OCI-LY1 (cell line): Measurements from ENCODE around the gene OR5I1.
"Not testable (repeated sequence)": the region's sequence is repeated elsewhere in the genome, so short reads cannot be mapped to it uniquely, and the experiment has no call there.

Source experiments
- H2AFZ ChIP-seq: fragments of 200-600 bp; sonication (generic), shearing (Covaris generic); 2 replicates; pipeline ENCODE4 v1.6.0; 2014; ENCODE audit warnings: antibody characterized with exemption, mild to moderate bottlenecking, low read length
- H3F3A ChIP-seq: fragments of 200-600 bp; sonication (generic), shearing (Covaris generic); 2 replicates; pipeline ENCODE4 v1.6.0; 2014; ENCODE audit warnings: mild to moderate bottlenecking, antibody characterized with exemption, low read length, moderate library complexity; ENCODE audit not compliant: insufficient read depth
- H3K27ac ChIP-seq: fragments of 200-600 bp; sonication (generic); 2 replicates; pipeline ENCODE4 v1.5.1; 2014; ENCODE audit warnings: low read length, mixed run types, mild to moderate bottlenecking, low read depth; ENCODE audit not compliant: poor library complexity, severe bottlenecking
- H3K27me3 ChIP-seq: fragments of 200-600 bp; sonication (generic); 2 replicates; pipeline ENCODE4 v1.6.0; 2014; ENCODE audit warnings: antibody characterized with exemption, mild to moderate bottlenecking, low read length, moderate library complexity; ENCODE audit not compliant: insufficient read depth
- H3K36me3 ChIP-seq: fragments of 200-600 bp; sonication (generic); 2 replicates; pipeline ENCODE4 v1.6.1; 2014; ENCODE audit warnings: mild to moderate bottlenecking, antibody characterized with exemption, low read length, moderate library complexity, mixed read lengths; ENCODE audit not compliant: insufficient read depth
- H3K4me1 ChIP-seq: fragments of 200-600 bp; sonication (generic); 2 replicates; pipeline ENCODE4 v1.5.1; 2014; ENCODE audit warnings: mild to moderate bottlenecking, low read length, moderate library complexity; ENCODE audit not compliant: insufficient read depth, severe bottlenecking
- H3K4me2 ChIP-seq: fragments of 200-600 bp; sonication (generic), shearing (Covaris generic); 2 replicates; pipeline ENCODE4 v1.6.1; 2014; ENCODE audit warnings: low read length
- H3K4me3 ChIP-seq: fragments of 200-600 bp; sonication (generic); 2 replicates; pipeline ENCODE4 v1.5.1; 2014; ENCODE audit warnings: low read length, low read depth, mild to moderate bottlenecking, mixed read lengths; ENCODE audit not compliant: poor library complexity, severe bottlenecking
- H3K79me2 ChIP-seq: fragments of 200-600 bp; shearing (Covaris generic); 2 replicates; pipeline ENCODE4 v1.6.1; 2016; ENCODE audit warnings: mixed run types, low read length, mixed read lengths; ENCODE audit not compliant: insufficient read depth
- H3K9ac ChIP-seq: fragments of 200-600 bp; sonication (generic), shearing (Covaris generic); 2 replicates; pipeline ENCODE4 v1.6.1; 2014; ENCODE audit warnings: mild to moderate bottlenecking, low read length, mixed read lengths
- H3K9me2 ChIP-seq: fragments of 200-600 bp; sonication (generic), shearing (Covaris generic); 2 replicates; pipeline ENCODE4 v1.6.1; 2014; ENCODE audit warnings: low read depth, mild to moderate bottlenecking, low read length, mixed read lengths
- H3K9me3 ChIP-seq: fragments of 200-600 bp; shearing (Covaris generic); 2 replicates; pipeline ENCODE4 v1.6.1; 2014; ENCODE audit warnings: low read length, mixed read lengths
- H4K20me1 ChIP-seq: fragments of 200-600 bp; sonication (generic), shearing (Covaris generic); 2 replicates; pipeline ENCODE4 v1.6.0; 2016; ENCODE audit warnings: mild to moderate bottlenecking, low read length; ENCODE audit not compliant: insufficient read depth
- EZH2 ChIP-seq: fragments of 200-600 bp; sonication (generic), shearing (Covaris generic); IDR thresholded peaks from 2 replicates; pipeline ENCODE4 v1.8.0; 2017; ENCODE audit warnings: borderline replicate concordance, mixed run types, mild to moderate bottlenecking, antibody characterized with exemption, low read length, moderate library complexity, mixed read lengths
- TF ChIP-seq, protein P1 (sequence below): fragments of 200-600 bp; sonication (generic), shearing (Covaris generic); IDR thresholded peaks from 2 replicates; pipeline ENCODE4 v1.5.1; 2017; ENCODE audit warnings: mild to moderate bottlenecking, antibody characterized with exemption, low read length, moderate library complexity, mixed read lengths

The OR5I1 gene

DNA sequence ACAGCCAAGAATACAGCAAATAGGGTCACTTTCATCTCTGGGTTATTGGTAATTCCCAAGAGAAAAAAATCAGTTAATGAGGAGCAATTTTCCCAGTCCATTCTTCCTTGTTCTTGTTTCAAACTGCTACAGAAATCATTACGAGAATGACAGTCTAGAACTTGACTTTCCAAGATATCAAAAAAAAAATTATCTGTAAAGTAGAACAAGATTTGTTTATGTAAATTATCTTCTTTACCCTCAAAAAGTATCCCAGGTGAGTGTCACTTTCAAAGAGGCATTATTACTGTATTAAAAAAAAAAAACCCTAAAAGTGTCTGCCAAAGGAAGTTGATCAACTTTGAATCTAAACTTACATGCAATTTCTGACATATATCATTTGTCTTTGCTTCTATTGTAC, 21.7 kb downstream of the OR5I1 start, which contains the start of gene OR5W2:
Gene OR5W2, minus strand, starts transcription at position 101 of the 400 bp plus-strand sequence. Its CDS starts 0 bp downstream, at position 101.
- Histone ChIP-seq H3K9me3 (no peaks in the 10 kb centered on the region), H3K27ac (no peak within 1 kb of the TSS), H4K20me1 (no peaks in the 10 kb centered on the region), H3K9me2 (no peaks in the 10 kb centered on the region), H3K9ac (no peak within 1 kb of the TSS), H3K27me3 (no peaks in the 10 kb centered on the region), H2AFZ (no peak within 1 kb of the TSS), H3K79me2 (no peaks in the 10 kb centered on the region), H3K4me2 (no peak within 1 kb of the TSS), H3F3A (no peaks in the 10 kb centered on the region), H3K36me3 (no peaks in the 10 kb centered on the region), H3K4me1 (no peaks in the 10 kb centered on the region), H3K4me3 (no peak within 1 kb of the TSS)
- TF ChIP-seq EZH2 = no peak
- TF ChIP-seq, protein P1, sequence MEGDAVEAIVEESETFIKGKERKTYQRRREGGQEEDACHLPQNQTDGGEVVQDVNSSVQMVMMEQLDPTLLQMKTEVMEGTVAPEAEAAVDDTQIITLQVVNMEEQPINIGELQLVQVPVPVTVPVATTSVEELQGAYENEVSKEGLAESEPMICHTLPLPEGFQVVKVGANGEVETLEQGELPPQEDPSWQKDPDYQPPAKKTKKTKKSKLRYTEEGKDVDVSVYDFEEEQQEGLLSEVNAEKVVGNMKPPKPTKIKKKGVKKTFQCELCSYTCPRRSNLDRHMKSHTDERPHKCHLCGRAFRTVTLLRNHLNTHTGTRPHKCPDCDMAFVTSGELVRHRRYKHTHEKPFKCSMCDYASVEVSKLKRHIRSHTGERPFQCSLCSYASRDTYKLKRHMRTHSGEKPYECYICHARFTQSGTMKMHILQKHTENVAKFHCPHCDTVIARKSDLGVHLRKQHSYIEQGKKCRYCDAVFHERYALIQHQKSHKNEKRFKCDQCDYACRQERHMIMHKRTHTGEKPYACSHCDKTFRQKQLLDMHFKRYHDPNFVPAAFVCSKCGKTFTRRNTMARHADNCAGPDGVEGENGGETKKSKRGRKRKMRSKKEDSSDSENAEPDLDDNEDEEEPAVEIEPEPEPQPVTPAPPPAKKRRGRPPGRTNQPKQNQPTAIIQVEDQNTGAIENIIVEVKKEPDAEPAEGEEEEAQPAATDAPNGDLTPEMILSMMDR = no peak

DNA sequence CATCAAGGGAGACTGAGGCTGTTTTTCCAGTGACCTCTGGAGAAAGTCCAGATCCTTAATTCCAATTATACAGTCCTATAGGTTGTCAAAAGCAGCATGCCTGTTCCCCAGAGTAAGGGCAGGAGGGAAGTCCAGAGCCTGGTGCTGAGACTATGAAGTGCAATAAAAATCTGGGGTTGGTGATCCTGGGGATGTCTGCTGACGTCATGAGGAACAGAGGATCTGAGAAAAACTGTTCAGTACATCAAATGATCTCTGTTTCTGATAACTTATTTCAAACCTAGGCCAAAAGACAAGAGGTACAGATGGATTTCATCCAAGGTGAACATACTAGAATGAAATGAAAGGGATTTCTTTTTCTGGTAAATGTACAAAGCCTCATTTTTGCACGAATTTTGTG, 33.9 kb downstream of the OR5I1 start:
- Histone ChIP-seq H3K4me2 (no peak overlapping the region), H3K36me3 (no peaks in the 10 kb centered on the region), H3K27ac (no peak overlapping the region), H3K9me2 (no peaks in the 10 kb centered on the region), H3K4me1 (no peaks in the 10 kb centered on the region), H3K9me3 (no peaks in the 10 kb centered on the region), H3K9ac (no peak overlapping the region), H3K4me3 (no peak overlapping the region), H2AFZ (no peak overlapping the region), H4K20me1 (no peaks in the 10 kb centered on the region), H3F3A (no peaks in the 10 kb centered on the region), H3K27me3 (no peaks in the 10 kb centered on the region), H3K79me2 (no peaks in the 10 kb centered on the region)
- TF ChIP-seq EZH2 = no peak
- TF ChIP-seq, protein P1 = no peak

DNA sequence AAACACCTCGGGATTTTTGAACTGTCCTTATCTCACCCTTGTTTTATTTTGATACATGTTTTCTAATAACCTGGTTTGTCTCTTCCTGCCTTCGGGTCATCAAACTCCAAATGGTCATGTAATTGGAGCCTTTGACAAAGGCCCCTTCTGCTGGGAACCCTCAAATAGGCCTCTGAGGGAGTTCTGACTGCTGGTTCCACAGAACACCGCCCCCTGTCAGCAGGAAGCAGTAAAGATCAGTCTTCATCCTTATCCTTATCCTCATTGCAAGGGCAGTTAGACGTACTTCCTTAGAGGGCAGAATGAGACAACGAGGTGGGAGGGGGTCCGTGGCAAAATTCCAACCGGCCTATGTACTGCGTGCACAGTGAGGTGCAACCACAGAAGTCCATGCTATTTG, 41.0 kb downstream of the OR5I1 start:
- Histone ChIP-seq H3K9ac (no peak overlapping the region), H3K4me1 (no peaks in the 10 kb centered on the region), H3K4me2 (no peak overlapping the region), H3K79me2 (no peaks in the 10 kb centered on the region), H3K36me3 (no peaks in the 10 kb centered on the region), H3K9me3 (no peaks in the 10 kb centered on the region), H3K27me3 (no peaks in the 10 kb centered on the region), H2AFZ (no peak overlapping the region), H3K9me2 (no peaks in the 10 kb centered on the region), H3K4me3 (no peak overlapping the region), H3K27ac (no peak overlapping the region), H4K20me1 (no peaks in the 10 kb centered on the region), H3F3A (no peaks in the 10 kb centered on the region)
- TF ChIP-seq, protein P1 = no peak; the same call in 1 of the 2 replicates
- TF ChIP-seq EZH2 = no peak

DNA sequence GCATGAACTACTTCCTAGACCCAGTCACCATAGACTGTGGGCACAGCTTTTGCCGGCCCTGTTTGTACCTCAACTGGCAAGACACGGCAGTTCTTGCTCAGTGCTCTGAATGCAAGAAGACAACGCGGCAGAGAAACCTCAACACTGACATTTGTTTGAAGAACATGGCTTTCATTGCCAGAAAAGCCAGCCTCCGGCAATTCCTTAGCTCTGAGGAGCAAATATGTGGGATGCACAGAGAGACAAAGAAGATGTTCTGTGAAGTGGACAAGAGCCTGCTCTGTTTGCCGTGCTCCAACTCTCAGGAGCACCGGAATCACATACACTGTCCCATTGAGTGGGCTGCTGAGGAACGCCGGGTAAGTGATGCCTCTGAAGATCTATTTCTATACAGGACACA, 50.7 kb downstream of the OR5I1 start:
- not testable (repeated sequence) for H3F3A ChIP-seq, H4K20me1 ChIP-seq, H3K27ac ChIP-seq, H3K36me3 ChIP-seq, H3K4me3 ChIP-seq, H3K9ac ChIP-seq, H2AFZ ChIP-seq, H3K9me2 ChIP-seq, H3K27me3 ChIP-seq, H3K9me3 ChIP-seq, H3K4me2 ChIP-seq, H3K4me1 ChIP-seq, H3K79me2 ChIP-seq
